ENCODE data around the gene PARD6A. TPM values are rescaled to one million over a fixed set of nuclear protein-coding genes. Genes with fewer than 3 reads are reported as not detected.

Gene PARD6A
- total RNA-seq, 4 donors from 2014 or later = 3.2 to 12.5 (median 4.6) TPM

DNA sequence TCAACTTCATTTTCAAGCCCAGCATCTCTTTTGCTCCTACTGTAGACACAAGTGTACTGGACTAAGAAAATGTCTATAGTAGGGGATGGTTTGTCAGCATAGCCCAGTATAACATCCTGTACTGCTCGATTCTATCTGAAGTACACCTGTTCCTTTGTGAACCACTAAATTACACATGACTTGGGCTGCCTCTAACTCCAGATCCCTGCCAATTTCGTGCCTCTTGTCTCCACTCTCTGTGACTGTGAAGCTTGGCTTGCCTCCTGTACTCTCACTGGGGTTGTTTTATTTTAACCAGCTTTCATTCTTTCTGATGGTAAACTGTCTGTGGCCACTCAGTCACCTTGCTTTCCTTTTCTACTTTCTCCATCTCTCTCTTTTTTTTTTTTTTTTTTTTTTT, 33.9 kb downstream of the PARD6A start:
- TF ChIP-seq, protein P1, sequence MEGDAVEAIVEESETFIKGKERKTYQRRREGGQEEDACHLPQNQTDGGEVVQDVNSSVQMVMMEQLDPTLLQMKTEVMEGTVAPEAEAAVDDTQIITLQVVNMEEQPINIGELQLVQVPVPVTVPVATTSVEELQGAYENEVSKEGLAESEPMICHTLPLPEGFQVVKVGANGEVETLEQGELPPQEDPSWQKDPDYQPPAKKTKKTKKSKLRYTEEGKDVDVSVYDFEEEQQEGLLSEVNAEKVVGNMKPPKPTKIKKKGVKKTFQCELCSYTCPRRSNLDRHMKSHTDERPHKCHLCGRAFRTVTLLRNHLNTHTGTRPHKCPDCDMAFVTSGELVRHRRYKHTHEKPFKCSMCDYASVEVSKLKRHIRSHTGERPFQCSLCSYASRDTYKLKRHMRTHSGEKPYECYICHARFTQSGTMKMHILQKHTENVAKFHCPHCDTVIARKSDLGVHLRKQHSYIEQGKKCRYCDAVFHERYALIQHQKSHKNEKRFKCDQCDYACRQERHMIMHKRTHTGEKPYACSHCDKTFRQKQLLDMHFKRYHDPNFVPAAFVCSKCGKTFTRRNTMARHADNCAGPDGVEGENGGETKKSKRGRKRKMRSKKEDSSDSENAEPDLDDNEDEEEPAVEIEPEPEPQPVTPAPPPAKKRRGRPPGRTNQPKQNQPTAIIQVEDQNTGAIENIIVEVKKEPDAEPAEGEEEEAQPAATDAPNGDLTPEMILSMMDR (IDR thresholded peaks at IDR 0.05) = no peak
- no peak for DNase-seq (ENCODE audit: low spot score)
- no peak for ATAC-seq (ENCODE audit: low FRiP score)

- DNase-seq (ENCODE audit: low spot score) (no peak), ATAC-seq (ENCODE audit: low FRiP score) (no peak)
- TF ChIP-seq, protein P1 (IDR thresholded peaks at IDR 0.05) = no peak
Observed at GRCh38 chr16:67697422-67698185, 36.8 kb downstream of the PARD6A start.

DNA sequence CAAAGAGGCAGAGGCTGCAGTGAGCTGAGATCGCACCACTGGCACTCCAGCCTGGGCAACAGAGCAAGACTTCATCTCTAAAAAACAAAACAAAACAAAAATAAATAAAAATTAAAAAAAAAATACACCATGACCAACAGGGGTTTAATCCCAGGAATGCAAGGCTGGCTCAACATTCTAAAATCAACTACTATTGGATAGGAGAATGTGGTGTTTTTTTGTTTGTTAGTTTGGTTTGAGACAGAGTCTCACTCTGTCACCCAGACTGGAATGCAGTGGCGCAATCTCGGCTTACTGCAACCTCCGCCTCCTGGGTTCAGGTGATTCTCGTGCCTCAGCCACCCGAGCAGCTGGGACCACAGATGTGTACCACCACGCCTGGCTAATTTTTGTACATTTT, 38.5 kb downstream of the PARD6A start:
- ATAC-seq (ENCODE audit: low FRiP score) (no peak), DNase-seq (ENCODE audit: low spot score) (no peak)
- TF ChIP-seq, protein P1 (IDR thresholded peaks at IDR 0.05) = no peak

- DNase-seq (ENCODE audit: low spot score) (no peak), ATAC-seq (ENCODE audit: low FRiP score) (no peak)
- TF ChIP-seq, protein P1 (IDR thresholded peaks at IDR 0.05) = no peak
Observed at GRCh38 chr16:67701420-67701819, 40.7 kb downstream of the PARD6A start.

DNA sequence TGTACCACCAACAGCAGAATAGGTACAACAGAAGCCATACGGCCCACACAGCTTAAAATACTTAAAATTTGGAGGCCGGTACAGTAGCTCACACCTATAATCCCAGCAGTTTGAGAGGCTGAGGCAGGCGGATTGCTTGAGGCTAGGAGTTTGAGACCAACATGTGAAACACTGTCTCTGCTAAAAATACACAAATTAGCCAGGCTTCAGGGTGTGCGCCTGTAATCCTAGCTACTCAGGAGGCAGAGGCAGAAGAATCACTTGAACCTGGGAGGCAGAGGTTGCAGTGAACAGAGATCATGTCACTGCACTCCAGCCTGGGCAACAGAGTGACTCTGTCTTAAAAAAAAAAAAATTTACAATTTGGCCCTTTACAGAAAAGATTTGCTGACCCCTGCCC, 41.4 kb downstream of the PARD6A start:
- no peak for DNase-seq (ENCODE audit: low spot score)
- TF ChIP-seq, protein P1 (IDR thresholded peaks at IDR 0.05) = no peak
- ATAC-seq (ENCODE audit: low FRiP score) = no peak

DNA sequence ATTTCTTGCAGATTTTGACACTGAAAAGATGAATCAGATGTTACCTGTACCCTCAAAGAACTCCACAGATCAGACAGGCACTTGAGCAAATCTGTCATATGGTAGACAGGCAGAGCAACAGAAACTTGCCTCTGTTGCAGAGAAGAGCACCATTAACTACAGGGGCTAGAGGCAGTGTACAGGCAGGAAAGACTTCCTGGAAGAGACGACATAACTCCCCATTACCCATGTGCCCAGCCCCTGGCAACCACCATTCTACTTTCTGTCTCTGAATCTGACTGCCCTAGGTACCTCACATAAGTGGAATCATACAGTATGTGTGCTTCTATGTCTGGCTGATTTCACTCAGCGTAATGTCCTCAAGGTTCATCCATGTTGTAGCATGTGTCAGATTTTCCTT, 42.9 kb downstream of the PARD6A start:
- TF ChIP-seq, protein P1 (IDR thresholded peaks at IDR 0.05) = no peak
- no peak for DNase-seq (ENCODE audit: low spot score)
- ATAC-seq (ENCODE audit: low FRiP score) = no peak

DNA sequence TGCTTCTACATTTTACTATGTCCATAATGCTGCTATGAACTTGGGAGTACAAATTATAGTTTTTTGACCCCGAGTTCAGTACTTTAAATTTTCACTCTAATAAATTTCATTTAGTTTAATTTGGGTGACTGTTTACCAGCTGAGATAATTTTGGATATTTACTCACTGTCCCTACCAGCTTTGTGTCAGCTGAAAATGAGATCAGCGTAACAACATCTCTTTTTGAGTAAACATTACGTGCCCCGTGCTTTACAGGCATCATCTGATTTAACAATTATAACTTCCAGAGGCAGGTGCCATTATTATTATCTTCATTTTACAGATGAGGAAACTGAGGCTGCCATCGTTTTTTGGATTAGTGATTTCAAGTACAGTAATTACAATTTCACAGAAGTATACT, 43.4 kb downstream of the PARD6A start:
- TF ChIP-seq, protein P1 (IDR thresholded peaks at IDR 0.05) = no peak
- DNase-seq (ENCODE audit: low spot score) = no peak
- no peak for ATAC-seq (ENCODE audit: low FRiP score)
